Testis (tissue), 3 donors: ENCODE measurements around the gene PARP6. TPM values are rescaled to one million over a fixed set of nuclear protein-coding genes. Genes with fewer than 3 reads are reported as not detected.

ENCODE experiments used
- DNase-seq: peaks from one replicate; pipeline ENCODE4 v3.0.0-alpha.2; 2019
- H3K27ac ChIP-seq, 2 donors: fragments of 200-600 bp; sonication (generic); one replicate each; pipeline ENCODE4 v1.5.1; 2019
- H3K27me3 ChIP-seq: fragments of 200-600 bp; sonication (generic); one replicate; pipeline ENCODE4 v1.5.1; 2019
- H3K36me3 ChIP-seq: fragments of 200-600 bp; sonication (generic); one replicate; pipeline ENCODE4 v1.5.1; 2017; ENCODE audit warnings: low read depth; ENCODE audit errors: missing control alignments
- H3K4me1 ChIP-seq: fragments of 200-600 bp; sonication (generic); one replicate; pipeline ENCODE4 v1.5.1; 2019
- H3K4me3 ChIP-seq, 2 donors: fragments of 200-600 bp; sonication (generic); one replicate each; pipeline ENCODE4 v1.5.1; 2017 to 2019
- H3K9me3 ChIP-seq: fragments of 200-600 bp; sonication (generic); one replicate; pipeline ENCODE4 v1.5.1; 2017
- CTCF ChIP-seq, 3 experiments: fragments of 450-650 bp in 2 of 3; fragments of 200-600 bp in 1 of 3; sonication (generic) in 1 of 3; IDR thresholded peaks; one replicate each; pipeline ENCODE4 v1.5.1; 2016 to 2019; ENCODE audit warnings: antibody characterized with exemption in 3 of 3, mild to moderate bottlenecking in 2 of 3, moderate library complexity in 1 of 3
- POLR2A ChIP-seq: fragments of 450-650 bp; IDR thresholded peaks from one replicate; pipeline ENCODE4 v1.6.1; 2017; ENCODE audit warnings: antibody characterized with exemption, mild to moderate bottlenecking, moderate library complexity
- WGBS, 2 donors: methylation state at CpG; one replicate each; pipeline ENCODE4 v1.1.5; 2018; 5-methylcytosine and 5-hydroxymethylcytosine counted together
- intact Hi-C: fragments of 100-400 bp; cut with DNase I; formaldehyde crosslinking; loops from one replicate; pipeline ENCODE4 v1.15.1; 2023; ENCODE audit warnings: low total_unique reads
- polyA plus RNA-seq: library from polyadenylated mRNA; stranded (reverse); fragments of 350-450 nt; fragmentation: Illumina TruSeq; extraction: RNeasy Lipid Tissue Mini Kit (QIAGEN cat#74804); gene quantifications from one replicate; pipeline ENCODE4 v1.2.3, GENCODE V29; 2014; ENCODE audit warnings: low read depth, low replicate concordance; ENCODE audit not compliant: insufficient read depth
- total RNA-seq, 2 donors: library from RNA; depleted of rRNA; stranded (reverse); fragments of >200 nt; gene quantifications; one replicate each; pipeline ENCODE4 v1.2.3, GENCODE V29; 2016

The PARP6 gene
- total and polyA plus RNA-seq, 3 donors from 2014 or later, result 114 to 190 (median 182) TPM

GRCh38 chr15:72206677-72207000 is 65.7 kb downstream of the PARP6 start:
- Histone ChIP-seq H3K4me3 (no peak overlapping the region), H3K4me1 (peaks cover 18% of the 10 kb centered on the region), H3K36me3 (peaks cover 2% of the 10 kb centered on the region), H3K27ac (no peak overlapping the region), H3K9me3 (no peaks in the 10 kb centered on the region), H3K27me3 (no peaks in the 10 kb centered on the region)
- WGBS, 2 donors, result 87 to 97% methylated on average over 5 of the region's 5 CpGs
- TF ChIP-seq POLR2A, result no peak
- TF ChIP-seq CTCF (IDR thresholded peaks at IDR 0.05), result no peak
- no peak for DNase-seq
- intact Hi-C loops, result loop anchor here (10.0 kb wide), 1 partner anchor 68 kb away; the partner anchor contains the start of gene PARP6

GRCh38 chr15:72205896-72206676 is 66.3 kb downstream of the PARP6 start:
- 91 to 94% methylated on average over 10 of the region's 10 CpGs for WGBS, 2 donors
- Histone ChIP-seq H3K27ac (no peak overlapping the region), H3K36me3 (peaks cover 2% of the 10 kb centered on the region), H3K9me3 (no peaks in the 10 kb centered on the region), H3K4me1 (peaks cover 23% of the 10 kb centered on the region), H3K4me3 (no peak overlapping the region), H3K27me3 (no peaks in the 10 kb centered on the region)
- intact Hi-C loops, result loop anchor here (10.0 kb wide), 1 partner anchor 69 kb away; the partner anchor contains the start of gene PARP6
- no peak for TF ChIP-seq POLR2A
- no peak for TF ChIP-seq CTCF (IDR thresholded peaks at IDR 0.05)
- DNase-seq, result no peak

GRCh38 chr15:72205273-72205672 is 67.1 kb downstream of the PARP6 start:
- H3K9me3 ChIP-seq, result no peaks in the 10 kb centered on the region
- WGBS, 2 donors, result 94 to 96% methylated on average over 2 of the region's 2 CpGs
- no peak for DNase-seq
- TF ChIP-seq POLR2A (no peak), CTCF (IDR thresholded peaks at IDR 0.05) (no peak)
- H3K4me1 ChIP-seq, result peaks cover 32% of the 10 kb centered on the region
- H3K27me3 ChIP-seq, result no peaks in the 10 kb centered on the region
- no peak overlapping the region for H3K4me3 ChIP-seq
- H3K27ac ChIP-seq, result no peak overlapping the region
- H3K36me3 ChIP-seq, result peaks cover 2% of the 10 kb centered on the region
- intact Hi-C loops, result loop anchor here (10.0 kb wide), 1 partner anchor 70 kb away; the partner anchor contains the start of gene PARP6

GRCh38 chr15:72203507-72203837 is 68.9 kb downstream of the PARP6 start:
- Histone ChIP-seq H3K36me3 (peaks cover 2% of the 10 kb centered on the region), H3K27me3 (no peaks in the 10 kb centered on the region), H3K4me3 (no peak overlapping the region), H3K9me3 (no peaks in the 10 kb centered on the region), H3K4me1 (peaks cover 37% of the 10 kb centered on the region), H3K27ac (peak overlapping the region in 1 of 2 donors; percentile 23)
- DNase-seq, result peak; percentile 75
- TF ChIP-seq CTCF (IDR thresholded peaks at IDR 0.05) (no peak), POLR2A (no peak)
- 25 to 55% methylated on average over 5 of the region's 5 CpGs for WGBS, 2 donors
- intact Hi-C loops, result loop anchor here (10.0 kb wide), 1 partner anchor 71 kb away; the partner anchor contains the start of gene PARP6
